Panc1 (cell line): ENCODE measurements around the gene MTSS2. TPM values are rescaled to one million over a fixed set of nuclear protein-coding genes. Genes with fewer than 3 reads are reported as not detected.
A peak's percentile ranks its signal among the peaks of the same experiment; 100 is the strongest.

Experiments used
- ATAC-seq: fragments of 200-7000 bp; cut with Tn5 transposase; 2 replicates; pipeline ENCODE4 v1.9.1; 2020; ENCODE audit warnings: mild to moderate bottlenecking, moderate library complexity
- BruUV-seq: library from RNA; stranded (reverse); fragments of 400-500 nt; replicated peaks from 2 replicates; lab custom pipeline; 2021; lab: Mats Ljungman, UMichigan
- CTCF ChIA-PET: fragments of 300-600 bp; sonication (Branson Sonifier 250); formaldehyde crosslinking; loops from one replicate; lab custom pipeline; 2022; ENCODE audit warnings: antibody characterized with exemption; lab: Charles Lee
- POLR2A ChIA-PET: fragments of 300-600 bp; sonication (Branson Sonifier 250); formaldehyde crosslinking; loops from one replicate; lab custom pipeline; 2022; ENCODE audit warnings: antibody characterized with exemption; lab: Charles Lee
- DNase-seq: peaks from one replicate; pipeline ENCODE4 v3.0.0-alpha.2; 2010; ENCODE audit warnings: low read depth, low spot score
- H3K27ac ChIP-seq: 2 replicates; pipeline ENCODE4 v1.5.1; 2011; ENCODE audit warnings: mild to moderate bottlenecking, low read length, inconsistent platforms
- H3K27me3 ChIP-seq: fragments of 200-500 bp; sonication (Bioruptor generic); 2 replicates; pipeline ENCODE4 v1.6.0; 2014; ENCODE audit warnings: low read length, inconsistent platforms; ENCODE audit not compliant: control insufficient read depth, insufficient read depth
- H3K36me3 ChIP-seq: fragments of 200-500 bp; sonication (Bioruptor generic); 2 replicates; pipeline ENCODE4 v1.5.1; 2014; ENCODE audit warnings: inconsistent platforms, mild to moderate bottlenecking, low read length, moderate library complexity; ENCODE audit not compliant: control insufficient read depth, insufficient read depth
- H3K4me1 ChIP-seq: 2 replicates; pipeline ENCODE4 v1.5.1; 2011; ENCODE audit warnings: inconsistent platforms, mild to moderate bottlenecking, low read length, moderate library complexity; ENCODE audit not compliant: control insufficient read depth, insufficient read depth
- H3K4me3 ChIP-seq, 2 experiments: 2 replicates each; pipeline ENCODE4 v1.5.1; 2011 to 2012; ENCODE audit warnings: low read depth in 2 of 2, low read length in 2 of 2, mild to moderate bottlenecking in 2 of 2, inconsistent platforms in 1 of 2, moderate library complexity in 1 of 2
- H3K9me3 ChIP-seq: fragments of 200-500 bp; sonication (Bioruptor generic); 2 replicates; pipeline ENCODE4 v1.5.1; 2014; ENCODE audit warnings: low read depth, mild to moderate bottlenecking, inconsistent platforms, low read length, moderate library complexity; ENCODE audit not compliant: control insufficient read depth, insufficient read depth
- CTCF ChIP-seq: fragments of 450-650 bp; IDR thresholded peaks from 2 replicates; pipeline ENCODE4 v1.5.1; 2017; ENCODE audit warnings: mild to moderate bottlenecking
- POLR2AphosphoS5 ChIP-seq: IDR thresholded peaks from 2 replicates; pipeline ENCODE4 v1.6.1; 2012; ENCODE audit warnings: mild to moderate bottlenecking, low read depth, low read length, moderate library complexity
- REST ChIP-seq, 2 experiments: IDR thresholded peaks; 2 replicates each; pipeline ENCODE4 v1.6.1; 2011 to 2012; ENCODE audit warnings: low read depth in 2 of 2, control low read depth in 1 of 2, low read length in 1 of 2, mild to moderate bottlenecking in 1 of 2, moderate library complexity in 1 of 2; ENCODE audit not compliant: insufficient read depth in 1 of 2
- SIN3A ChIP-seq: IDR thresholded peaks from 2 replicates; pipeline ENCODE4 v1.6.1; 2012; ENCODE audit warnings: low read depth, mild to moderate bottlenecking, low read length, moderate library complexity, borderline replicate concordance; ENCODE audit not compliant: insufficient read depth
- TCF7L2 ChIP-seq: IDR thresholded peaks from 2 replicates; pipeline ENCODE4 v1.6.1; 2011; ENCODE audit warnings: mild to moderate bottlenecking, low read depth, low read length, inconsistent platforms
- in situ Hi-C: cut with HindIII; loops from 2 replicates; pipeline ENCODE4 v1.10.0; 2016; ENCODE audit warnings: low sequenced_read_pairs, low pct_unique_long_range_greater_than_20kb
- intact Hi-C: fragments of 100-400 bp; cut with micrococcal nuclease; formaldehyde crosslinking; loops from one replicate; pipeline ENCODE4 v1.10.0; 2022; ENCODE audit not compliant: unreplicated experiment
- total RNA-seq: library from RNA; stranded (reverse); gene quantifications from one replicate; pipeline ENCODE4 v1.2.1, GENCODE V29; 2021; ENCODE audit not compliant: unreplicated experiment

Gene MTSS2
- total RNA-seq, 1 experiment from 2014 or later = 55.7 TPM

- ChIA-PET POLR2A (no interaction called here), CTCF (no interaction called here)
- no TSS peak for BruUV-seq
- Histone ChIP-seq H3K4me1 (no peaks in the 10 kb centered on the region; the same call in 1 of the 2 replicates), H3K27ac (no peak overlapping the region), H3K4me3 (no peak overlapping the region), H3K27me3 (no peaks in the 10 kb centered on the region), H3K9me3 (no peaks in the 10 kb centered on the region), H3K36me3 (no peaks in the 10 kb centered on the region)
- ATAC-seq (no peak), DNase-seq (no peak)
- no peak for TF ChIP-seq SIN3A
- TF ChIP-seq TCF7L2 = no peak
- no peak for TF ChIP-seq POLR2AphosphoS5
- no peak for TF ChIP-seq CTCF
- TF ChIP-seq REST (IDR thresholded peaks at IDR 0.05; ENCODE audit: insufficient read depth in 1 of 2, low read depth in 2 of 2, low read length in 1 of 2) = no peak
- in situ Hi-C loops = no loop called here
- intact Hi-C loops = no loop called here
Observed at GRCh38 chr16:70715860-70716357, 30.1 kb upstream of the MTSS2 start.

- no peaks in the 10 kb centered on the region for H3K36me3 ChIP-seq
- H3K27me3 ChIP-seq = no peaks in the 10 kb centered on the region
- ATAC-seq = peak; percentile 73; the same call in 1 of the 2 replicates
- intact Hi-C loops (no loop called here), in situ Hi-C loops (no loop called here)
- CTCF ChIA-PET = no interaction called here
- no peak for DNase-seq
- H3K4me3 ChIP-seq = no peak overlapping the region
- H3K9me3 ChIP-seq = no peaks in the 10 kb centered on the region
- TF ChIP-seq SIN3A = no peak
- no peak for TF ChIP-seq CTCF
- TF ChIP-seq REST (IDR thresholded peaks at IDR 0.05; ENCODE audit: insufficient read depth in 1 of 2, low read depth in 2 of 2, low read length in 1 of 2) = no peak
- TF ChIP-seq POLR2AphosphoS5 = no peak
- no peak for TF ChIP-seq TCF7L2
- POLR2A ChIA-PET = no interaction called here
- BruUV-seq = no TSS peak
- H3K4me1 ChIP-seq = no peaks in the 10 kb centered on the region; the same call in 1 of the 2 replicates
- no peak overlapping the region for H3K27ac ChIP-seq
Observed at GRCh38 chr16:70715055-70715858, 29.4 kb upstream of the MTSS2 start.
